NB4 (cell line): ENCODE data around the gene HNRNPAB.
"Not testable (repeated sequence)": the region's sequence is repeated elsewhere in the genome, so short reads cannot be mapped to it uniquely, and the experiment has no call there.

Source experiments
- DNase-seq: peaks from one replicate; pipeline ENCODE4 v3.0.0; 2010; ENCODE audit warnings: low read depth
- H3K4me3 ChIP-seq: one replicate; pipeline ENCODE4 v1.5.1; 2011; ENCODE audit warnings: mild to moderate bottlenecking, low read depth, low read length, moderate library complexity
- CTCF ChIP-seq: IDR thresholded peaks from one replicate; pipeline ENCODE4 v1.5.1; 2012; ENCODE audit warnings: low read depth, low read length
- MYC ChIP-seq: IDR thresholded peaks from 2 replicates; pipeline ENCODE4 v1.6.1; 2011; ENCODE audit warnings: low read depth, low read length
- POLR2A ChIP-seq: IDR thresholded peaks from 2 replicates; pipeline ENCODE4 v1.6.1; 2011; ENCODE audit warnings: mild to moderate bottlenecking; ENCODE audit not compliant: insufficient read length; ENCODE audit errors: extremely low read depth
- TF ChIP-seq, protein P1 (sequence below): IDR thresholded peaks from 2 replicates; pipeline ENCODE4 v1.6.1; 2011; ENCODE audit warnings: low read depth, low read length

The HNRNPAB gene

GRCh38 chr5:178227929-178228328, 23.6 kb downstream of the HNRNPAB start:
- TF ChIP-seq, protein P1, sequence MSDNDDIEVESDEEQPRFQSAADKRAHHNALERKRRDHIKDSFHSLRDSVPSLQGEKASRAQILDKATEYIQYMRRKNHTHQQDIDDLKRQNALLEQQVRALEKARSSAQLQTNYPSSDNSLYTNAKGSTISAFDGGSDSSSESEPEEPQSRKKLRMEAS: no peak
- no peak for TF ChIP-seq POLR2A
- TF ChIP-seq CTCF: no peak
- no peak for TF ChIP-seq MYC
- no peak for DNase-seq
- no peak overlapping the region for H3K4me3 ChIP-seq

DNA sequence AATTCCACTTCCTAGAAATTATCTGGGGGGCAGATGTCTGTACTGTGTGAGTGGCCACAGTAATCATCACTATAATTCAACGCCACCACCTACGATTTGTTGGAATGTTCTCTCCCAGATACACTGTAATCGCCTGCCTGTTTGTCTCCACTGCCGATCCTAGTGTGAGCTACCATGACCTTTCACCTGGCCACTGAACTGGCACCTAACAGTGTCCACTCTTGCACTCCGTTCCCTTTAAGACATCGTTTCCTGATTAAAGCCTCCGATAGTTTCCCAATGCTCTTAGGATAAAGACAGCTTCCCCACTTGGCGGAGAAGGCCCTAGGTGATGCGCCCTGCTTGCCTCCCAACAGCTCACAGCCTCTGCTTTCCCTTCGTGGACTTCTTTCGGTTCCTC, 24.3 kb downstream of the HNRNPAB start:
- no peak for DNase-seq
- no peak for TF ChIP-seq MYC
- TF ChIP-seq, protein P1: no peak
- no peak for TF ChIP-seq CTCF
- no peak for TF ChIP-seq POLR2A
- no peak overlapping the region for H3K4me3 ChIP-seq

DNA sequence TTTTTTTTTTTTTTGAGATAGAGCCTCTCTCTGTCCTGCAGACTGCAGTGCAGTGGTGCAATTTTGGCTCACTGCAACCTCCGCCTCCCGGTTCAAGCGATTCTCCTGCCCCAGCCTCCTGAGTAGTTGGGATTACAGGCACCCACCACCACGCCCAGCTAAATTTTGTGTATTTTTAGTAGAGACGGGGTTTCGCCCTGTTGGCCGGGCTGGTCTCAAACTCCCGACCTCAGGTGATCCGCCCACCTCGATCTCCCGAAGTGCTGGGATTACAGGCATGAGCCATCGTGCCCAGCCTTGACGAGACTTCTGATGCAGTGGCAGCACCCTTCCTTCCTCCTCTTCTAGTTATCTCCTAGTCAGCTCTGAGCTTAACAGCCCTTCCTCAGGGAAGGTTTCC, 24.8 kb downstream of the HNRNPAB start:
- H3K4me3 ChIP-seq, DNase-seq: not testable (repeated sequence)

- DNase-seq: no peak
- H3K4me3 ChIP-seq: no peak overlapping the region
- TF ChIP-seq MYC (no peak), POLR2A (no peak), CTCF (no peak)
These were observed 25.5 kb downstream of the HNRNPAB start for GRCh38 chr5:178229861-178230260.

DNA sequence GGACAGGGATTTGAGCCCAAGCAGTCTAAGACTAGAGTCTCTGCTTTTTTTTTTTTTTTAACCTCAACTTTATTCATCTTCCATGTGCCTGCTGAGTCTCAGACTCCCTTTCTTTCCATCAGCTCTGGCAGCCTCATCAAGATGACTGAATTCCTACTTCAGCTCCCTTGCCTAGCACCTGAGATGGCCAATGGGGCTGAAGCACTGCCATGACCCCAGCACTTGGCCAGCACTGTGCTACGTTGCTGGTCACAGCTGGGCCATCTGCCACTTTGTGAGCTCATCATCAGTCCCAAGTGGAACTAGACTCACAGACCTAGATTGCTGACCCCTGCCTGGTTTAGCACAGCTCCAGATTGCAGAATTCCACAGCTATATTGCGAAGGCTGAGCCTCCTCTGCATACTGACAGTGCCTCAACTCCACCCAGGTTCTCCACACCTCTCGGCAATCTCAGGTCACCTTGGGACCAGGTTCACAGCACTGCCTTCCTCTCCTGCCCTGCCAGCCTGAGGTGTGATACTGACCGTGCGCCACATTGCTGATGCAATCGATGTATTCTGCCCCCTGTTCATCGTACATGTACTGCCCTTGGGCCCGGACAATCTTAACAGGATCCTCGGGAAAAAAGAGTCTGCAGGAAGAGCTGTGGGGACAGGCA, 26.7 kb downstream of the HNRNPAB start:
- peak overlapping the region; percentile 91 for H3K4me3 ChIP-seq
- no peak for TF ChIP-seq CTCF
- no peak for TF ChIP-seq POLR2A
- TF ChIP-seq, protein P1: no peak
- TF ChIP-seq MYC: no peak
- no peak for DNase-seq

DNA sequence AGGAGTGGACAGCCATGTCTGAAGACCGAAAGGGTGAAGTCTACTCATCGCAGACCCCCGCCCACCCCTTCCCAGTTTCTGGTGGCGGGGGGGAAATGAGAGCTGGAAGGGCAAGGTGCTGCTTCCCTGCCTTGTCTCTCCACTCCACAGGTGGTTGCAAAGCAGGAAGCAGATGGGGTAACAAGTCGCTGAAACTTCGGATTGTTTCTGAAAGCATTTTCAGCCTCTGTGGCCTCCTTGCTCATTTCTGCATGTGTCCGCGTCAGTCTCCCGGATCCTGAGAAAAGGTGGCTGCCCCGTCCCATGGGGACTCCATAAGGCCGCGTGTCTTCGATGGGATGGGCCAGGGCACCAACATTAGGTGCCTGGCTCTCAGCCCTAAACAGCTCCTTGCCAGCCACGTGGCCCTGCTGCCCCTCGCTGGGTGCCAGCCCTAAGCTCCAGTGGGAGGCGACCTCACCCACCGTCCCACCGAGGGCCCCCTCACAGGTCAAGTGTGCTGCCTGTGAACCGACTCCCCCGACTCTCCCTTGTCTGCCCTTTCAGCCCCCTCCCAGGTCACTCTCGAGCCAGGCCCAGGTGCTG, 27.3 kb downstream of the HNRNPAB start:
- H3K4me3 ChIP-seq: peak overlapping the region; percentile 91
- TF ChIP-seq, protein P1: peak; percentile 63; the same call in 1 of the 2 replicates
- TF ChIP-seq CTCF (no peak), MYC (no peak; the same call in 1 of the 2 replicates)
- peak; percentile 44 for DNase-seq
